SK-N-SH (cell line): ENCODE results near the gene CDO1. TPM values are rescaled to one million over a fixed set of nuclear protein-coding genes. Genes with fewer than 3 reads are reported as not detected.

ENCODE experiments used
- CTCF ChIA-PET: fragments of 300-600, 350-600 bp; formaldehyde crosslinking; extraction: SDS; loops from one replicate; lab custom pipeline; 2021; lab: Yijun Ruan, JAX
- POLR2A ChIA-PET: fragments of 350-600 bp; sonication (Branson Sonifier 250); formaldehyde crosslinking; extraction: SDS; loops from one replicate; lab custom pipeline; 2020; ENCODE audit warnings: antibody characterized with exemption, inconsistent platforms; lab: Yijun Ruan, JAX
- DNase-seq: peaks from one replicate; pipeline ENCODE4 v3.0.0; 2012
- H2AFZ ChIP-seq: fragments of 200-600 bp; sonication (generic); 2 replicates; pipeline ENCODE4 v1.8.1; 2016; ENCODE audit warnings: antibody characterized with exemption, mild to moderate bottlenecking, low read depth
- H3F3A ChIP-seq: fragments of 200-600 bp; sonication (generic); replicated peaks from 2 replicates; pipeline ENCODE3; 2016; ENCODE audit warnings: antibody characterized with exemption, mild to moderate bottlenecking; ENCODE audit not compliant: insufficient read depth
- H3K27ac ChIP-seq, 2 experiments: fragments of 200-500 bp in 1 of 2; fragments of 200-600 bp in 1 of 2; sonication (Bioruptor generic) in 1 of 2; sonication (generic), shearing (Covaris generic) in 1 of 2; 2 replicates each; pipeline versions ENCODE4 v1.5.1 to v1.6.1; 2014 to 2016; ENCODE audit warnings: low read depth in 2 of 2, inconsistent platforms in 1 of 2, low read length in 1 of 2, mild to moderate bottlenecking in 1 of 2, mixed read lengths in 1 of 2
- H3K27me3 ChIP-seq: fragments of 200-600 bp; sonication (generic), shearing (Covaris generic); 2 replicates; pipeline ENCODE4 v1.6.1; 2016; ENCODE audit warnings: mixed run types; ENCODE audit not compliant: insufficient read depth
- H3K36me3 ChIP-seq, 2 experiments: fragments of 200-500 bp in 1 of 2; fragments of 200-600 bp in 1 of 2; sonication (Bioruptor generic) in 1 of 2; sonication (generic) in 1 of 2; replicated peaks in 1 of 2; 2 replicates each; pipeline versions ENCODE3 to v1.5.1; 2014 to 2016; ENCODE audit warnings: low read length in 1 of 2, mild to moderate bottlenecking in 1 of 2; ENCODE audit not compliant: insufficient read depth in 2 of 2, control insufficient read depth in 1 of 2
- H3K4me1 ChIP-seq, 2 experiments: fragments of 200-500 bp in 1 of 2; fragments of 200-600 bp in 1 of 2; sonication (Bioruptor generic) in 1 of 2; sonication (generic), shearing (Covaris generic) in 1 of 2; 2 replicates each; pipeline versions ENCODE4 v1.5.1 to v1.6.1; 2014 to 2016; ENCODE audit warnings: low read depth in 1 of 2, low read length in 1 of 2, mixed run types in 1 of 2; ENCODE audit not compliant: insufficient read depth in 2 of 2, control insufficient read depth in 1 of 2
- H3K4me2 ChIP-seq: fragments of 200-600 bp; sonication (generic), shearing (Covaris generic); 2 replicates; pipeline ENCODE4 v1.6.1; 2017; ENCODE audit warnings: mixed run types
- H3K4me3 ChIP-seq, 2 experiments: fragments of 200-500 bp in 1 of 2; fragments of 200-600 bp in 1 of 2; sonication (Bioruptor generic) in 1 of 2; sonication (generic), shearing (Covaris generic) in 1 of 2; 2 replicates each; pipeline versions ENCODE4 v1.5.1 to v1.8.1; 2014 to 2016; ENCODE audit warnings: low read depth in 2 of 2, inconsistent platforms in 1 of 2, low read length in 1 of 2, mild to moderate bottlenecking in 1 of 2, mixed read lengths in 1 of 2, moderate library complexity in 1 of 2
- H3K79me2 ChIP-seq: fragments of 200-600 bp; sonication (generic); 2 replicates; pipeline ENCODE4 v1.8.1; 2017; ENCODE audit warnings: mild to moderate bottlenecking; ENCODE audit not compliant: insufficient read depth
- H3K9ac ChIP-seq: fragments of 200-600 bp; sonication (generic); 2 replicates; pipeline ENCODE4 v1.6.1; 2017; ENCODE audit warnings: mixed run types
- H3K9me2 ChIP-seq: fragments of 200-600 bp; sonication (generic); 2 replicates; pipeline ENCODE4 v1.6.1; 2017; ENCODE audit warnings: mixed run types
- H3K9me3 ChIP-seq: fragments of 200-600 bp; sonication (generic); 2 replicates; pipeline ENCODE4 v1.6.1; 2017; ENCODE audit warnings: mixed run types, mild to moderate bottlenecking, moderate library complexity
- H4K20me1 ChIP-seq: fragments of 200-600 bp; sonication (generic); 2 replicates; pipeline ENCODE4 v1.6.1; 2017; ENCODE audit warnings: mild to moderate bottlenecking, mixed run types; ENCODE audit not compliant: insufficient read depth
- CTCF ChIP-seq: fragments of 200-600 bp; sonication (generic); IDR thresholded peaks from 2 replicates; pipeline ENCODE4 v1.6.1; 2017; ENCODE audit warnings: antibody characterized with exemption, mild to moderate bottlenecking, moderate library complexity
- EP300 ChIP-seq, 2 experiments: IDR thresholded peaks; 2 replicates each; pipeline versions ENCODE4 v1.4.0 to v1.6.1; 2012; ENCODE audit warnings: borderline replicate concordance in 1 of 2, low read depth in 1 of 2, low read length in 1 of 2
- FOXM1 ChIP-seq: IDR thresholded peaks from 2 replicates; pipeline ENCODE4 v1.4.0; 2012; ENCODE audit warnings: low read depth, mild to moderate bottlenecking
- GATA2 ChIP-seq: sonication (generic); formaldehyde crosslinking; IDR thresholded peaks from 2 replicates; pipeline ENCODE4 v1.5.0; 2020; ENCODE audit warnings: mild to moderate bottlenecking, missing genetic modification reagents
- NRF1 ChIP-seq: IDR thresholded peaks from 2 replicates; pipeline ENCODE4 v1.6.1; 2012; ENCODE audit warnings: low read depth, mild to moderate bottlenecking, low read length
- PBX3 ChIP-seq: IDR thresholded peaks from 2 replicates; pipeline ENCODE4; 2012
- RAD21 ChIP-seq: IDR thresholded peaks from 2 replicates; pipeline ENCODE4 v1.6.1; 2012; ENCODE audit warnings: mild to moderate bottlenecking, low read length
- RCOR1 ChIP-seq: fragments of 150-350 bp; IDR thresholded peaks from 2 replicates; pipeline ENCODE4 v1.6.1; 2017; ENCODE audit warnings: antibody characterized with exemption, low read length
- REST ChIP-seq: IDR thresholded peaks from 2 replicates; pipeline ENCODE4 v1.6.1; 2012; ENCODE audit warnings: mild to moderate bottlenecking, low read depth, low read length, moderate library complexity
- RFX5 ChIP-seq: IDR thresholded peaks from 2 replicates; pipeline ENCODE4 v1.6.1; 2012; ENCODE audit warnings: mild to moderate bottlenecking, improper control_type of control experiment, low read length
- RXRA ChIP-seq: IDR thresholded peaks from 2 replicates; pipeline ENCODE4 v1.4.0; 2012; ENCODE audit warnings: low read depth, mild to moderate bottlenecking, borderline replicate concordance
- WGBS: methylation state at CpG from one replicate; pipeline ENCODE4 v1.1.6; 2017; ENCODE audit warnings: low lambda C conversion rate; 5-methylcytosine and 5-hydroxymethylcytosine counted together
- polyA plus RNA-seq, 3 experiments: library from polyadenylated mRNA; depleted of rRNA; stranded (reverse); fragments of >200 nt; gene quantifications; 2 replicates each; pipeline ENCODE4 v1.2.3, GENCODE V29; 2012

Gene CDO1
- polyA plus RNA-seq, 1 of the 3 experiments (the other 2 are of a cell fraction), result 3.1 TPM

GRCh38 chr5:115770466-115770865, 46.0 kb downstream of the CDO1 start:
- WGBS, result 64% methylated on average over 9 of the region's 11 CpGs
- Histone ChIP-seq H3K9ac (no peak overlapping the region), H3K79me2 (no peaks in the 10 kb centered on the region), H3K9me2 (no peaks in the 10 kb centered on the region), H4K20me1 (no peaks in the 10 kb centered on the region), H3F3A (no peaks in the 10 kb centered on the region), H3K27ac (no peak overlapping the region), H3K36me3 (no peaks in the 10 kb centered on the region)
- DNase-seq, result no peak
- CTCF ChIA-PET, result no interaction called here
- no peak for TF ChIP-seq EP300 (IDR thresholded peaks at IDR 0.05; ENCODE audit: borderline replicate concordance in 1 of 2, low read depth in 1 of 2, low read length in 1 of 2)
- no peak for TF ChIP-seq RXRA
- no peak for TF ChIP-seq REST
- TF ChIP-seq GATA2 (CRISPR knock-in tag), result no peak
- 0 out of 2 replicates have a peak, but pooled peaks have one; percentile 3 for TF ChIP-seq RAD21
- no peak for TF ChIP-seq PBX3
- no peak for TF ChIP-seq RCOR1
- TF ChIP-seq CTCF, result peak; percentile 47; the same call in 1 of the 2 replicates
- TF ChIP-seq, all 33 proteins: peak for 2
- Histone ChIP-seq H3K27me3 (no peaks in the 10 kb centered on the region), H3K4me1 (no peaks in the 10 kb centered on the region), H3K4me3 (no peak overlapping the region), H2AFZ (no peak overlapping the region), H3K4me2 (no peak overlapping the region), H3K9me3 (no peaks in the 10 kb centered on the region)
- POLR2A ChIA-PET, result no interaction called here

GRCh38 chr5:115767424-115767823, 49.0 kb downstream of the CDO1 start:
- Histone ChIP-seq H4K20me1 (no peaks in the 10 kb centered on the region), H3K27me3 (no peaks in the 10 kb centered on the region), H3K27ac (no peak overlapping the region), H3K9me3 (no peaks in the 10 kb centered on the region), H3K4me3 (no peak overlapping the region), H3K9me2 (no peaks in the 10 kb centered on the region), H2AFZ (no peak overlapping the region), H3F3A (no peaks in the 10 kb centered on the region), H3K4me2 (no peak overlapping the region)
- WGBS, result 30% methylated on average over 3 of the region's 3 CpGs
- CTCF ChIA-PET, result interaction anchor here (1.4 kb wide), 1 partner anchor 301 kb away, joined by 3 read pairs; no protein-coding TSS in a partner anchor
- TF ChIP-seq FOXM1 (no peak), NRF1 (no peak), RFX5 (no peak), RAD21 (no peak)
- TF ChIP-seq, all 33 proteins: peak for 0
- POLR2A ChIA-PET, result no interaction called here
- no peak overlapping the region for H3K9ac ChIP-seq
- DNase-seq, result no peak
- no peaks in the 10 kb centered on the region for H3K4me1 ChIP-seq
- H3K36me3 ChIP-seq, result no peaks in the 10 kb centered on the region
- no peaks in the 10 kb centered on the region for H3K79me2 ChIP-seq
